Measurements from ENCODE around the gene INTS14. TPM values are rescaled to one million over a fixed set of nuclear protein-coding genes. Genes with fewer than 3 reads are reported as not detected.

INTS14 gene
- total and polyA plus RNA-seq, 4 experiments from 2014 or later, result 27.1 to 40.3 (median 33.2) TPM

Other genes with a start within 250 kb of the INTS14 start
- gene IGDCC3, start 233.1 kb downstream of the INTS14 start, total RNA-seq, result not detected
- not detected for gene IGDCC3, start 233.1 kb downstream of the INTS14 start, polyA plus RNA-seq
- under 1 TPM; 0.06 to 0.22 TPM for gene IGDCC4, start 188.2 kb downstream of the INTS14 start, total RNA-seq
- gene IGDCC4, start 188.2 kb downstream of the INTS14 start, polyA plus RNA-seq, result under 1 TPM in 1 of 2 donors, not detected in 1; 0.24 TPM
- gene DPP8, start 93.4 kb downstream of the INTS14 start, total RNA-seq, result 10 to 100 TPM; 54.0 to 58.6 TPM
- 10 to 100 TPM; 39.2 to 51.6 TPM for gene DPP8, start 93.4 kb downstream of the INTS14 start, polyA plus RNA-seq
- 10 to 100 TPM; 23.1 to 23.8 TPM for gene HACD3, start 80.7 kb downstream of the INTS14 start, total RNA-seq
- gene HACD3, start 80.7 kb downstream of the INTS14 start, polyA plus RNA-seq, result 10 to 100 TPM; 35.6 to 35.9 TPM
- gene SLC24A1, start 10.8 kb upstream of the INTS14 start, total RNA-seq, result 1 to 10 TPM; 6.3 to 8.2 TPM
- gene SLC24A1, start 10.8 kb upstream of the INTS14 start, polyA plus RNA-seq, result 1 to 10 TPM in 1 of 2 donors, under 1 TPM in 1; 0.35 to 2.7 TPM
- 10 to 100 TPM; 63.1 to 69.4 TPM for gene DENND4A, start 181.2 kb upstream of the INTS14 start, total RNA-seq
- gene DENND4A, start 181.2 kb upstream of the INTS14 start, polyA plus RNA-seq, result 10 to 100 TPM in 1 of 2 donors, 1 to 10 TPM in 1; 8.4 to 21.3 TPM

Measured in CD4-positive, alpha-beta memory T cell (primary cell).